ENCODE data around the gene IL24.
A peak's percentile ranks its signal among the peaks of the same experiment; 100 is the strongest.
"Not testable (repeated sequence)": the region's sequence is repeated elsewhere in the genome, so short reads cannot be mapped to it uniquely, and the experiment has no call there.

IL24 gene

GRCh38 chr1:206897175-206897574 is at the start of gene IL24:
Gene IL24 (plus strand): TSS chr1:206897443. CDS start chr1:206897833, 390 bp downstream.
- no peak for DNase-seq

GRCh38 chr1:206847946-206848345 is 49.3 kb upstream of the IL24 start:
- no peak for DNase-seq

GRCh38 chr1:206850401-206850800 is 46.8 kb upstream of the IL24 start:
- no peak for DNase-seq

GRCh38 chr1:206851341-206852010 is 45.8 kb upstream of the IL24 start:
- DNase-seq, result no peak

GRCh38 chr1:206852662-206853061 is 44.6 kb upstream of the IL24 start:
- DNase-seq, result not testable (repeated sequence)

- not testable (repeated sequence) for DNase-seq
Observed at GRCh38 chr1:206853696-206854095, 43.5 kb upstream of the IL24 start.

- no peak for DNase-seq
Observed at GRCh38 chr1:206854401-206855129, 42.7 kb upstream of the IL24 start.

- DNase-seq, result no peak
Observed at GRCh38 chr1:206855859-206856258, 41.4 kb upstream of the IL24 start.

- no peak for DNase-seq
Observed at GRCh38 chr1:206856674-206857464, 40.4 kb upstream of the IL24 start.

- DNase-seq, result no peak
Observed at GRCh38 chr1:206859082-206859521, 38.1 kb upstream of the IL24 start.

- no peak for DNase-seq
Observed at GRCh38 chr1:206860165-206860564, 37.1 kb upstream of the IL24 start.

GRCh38 chr1:206863266-206863665 is 34.0 kb upstream of the IL24 start:
- DNase-seq, result no peak

- peak; percentile 70 for DNase-seq
Observed at GRCh38 chr1:206864939-206865671, 32.1 kb upstream of the IL24 start, which contains the start of gene IL20. Gene IL20 (plus strand): TSS chr1:206865623. CDS start chr1:206865853, 230 bp downstream.

- no peak for DNase-seq
Observed at GRCh38 chr1:206866062-206866461, 31.2 kb upstream of the IL24 start.

- no peak for DNase-seq
Observed at GRCh38 chr1:206867239-206867638, 30.0 kb upstream of the IL24 start.

- no peak for DNase-seq
Observed at GRCh38 chr1:206867716-206868115, 29.5 kb upstream of the IL24 start.

GRCh38 chr1:206868264-206868663 is 29.0 kb upstream of the IL24 start:
- no peak for DNase-seq

- DNase-seq, result no peak
Observed at GRCh38 chr1:206872139-206872538, 25.1 kb upstream of the IL24 start.

GRCh38 chr1:206873603-206874188 is 23.5 kb upstream of the IL24 start:
- no peak for DNase-seq

GRCh38 chr1:206875752-206876377 is 21.4 kb upstream of the IL24 start:
- DNase-seq, result no peak

GRCh38 chr1:206878456-206878855 is 18.8 kb upstream of the IL24 start:
- DNase-seq, result no peak

- no peak for DNase-seq
Observed at GRCh38 chr1:206880314-206880713, 16.9 kb upstream of the IL24 start.

Measured in activated effector memory CD4-positive, alpha-beta T cell treated with Interleukin-2 at 50 U/mL for 16 hours (primary cell).